ENCODE measurements around the gene KRT17.

Gene KRT17

DNA sequence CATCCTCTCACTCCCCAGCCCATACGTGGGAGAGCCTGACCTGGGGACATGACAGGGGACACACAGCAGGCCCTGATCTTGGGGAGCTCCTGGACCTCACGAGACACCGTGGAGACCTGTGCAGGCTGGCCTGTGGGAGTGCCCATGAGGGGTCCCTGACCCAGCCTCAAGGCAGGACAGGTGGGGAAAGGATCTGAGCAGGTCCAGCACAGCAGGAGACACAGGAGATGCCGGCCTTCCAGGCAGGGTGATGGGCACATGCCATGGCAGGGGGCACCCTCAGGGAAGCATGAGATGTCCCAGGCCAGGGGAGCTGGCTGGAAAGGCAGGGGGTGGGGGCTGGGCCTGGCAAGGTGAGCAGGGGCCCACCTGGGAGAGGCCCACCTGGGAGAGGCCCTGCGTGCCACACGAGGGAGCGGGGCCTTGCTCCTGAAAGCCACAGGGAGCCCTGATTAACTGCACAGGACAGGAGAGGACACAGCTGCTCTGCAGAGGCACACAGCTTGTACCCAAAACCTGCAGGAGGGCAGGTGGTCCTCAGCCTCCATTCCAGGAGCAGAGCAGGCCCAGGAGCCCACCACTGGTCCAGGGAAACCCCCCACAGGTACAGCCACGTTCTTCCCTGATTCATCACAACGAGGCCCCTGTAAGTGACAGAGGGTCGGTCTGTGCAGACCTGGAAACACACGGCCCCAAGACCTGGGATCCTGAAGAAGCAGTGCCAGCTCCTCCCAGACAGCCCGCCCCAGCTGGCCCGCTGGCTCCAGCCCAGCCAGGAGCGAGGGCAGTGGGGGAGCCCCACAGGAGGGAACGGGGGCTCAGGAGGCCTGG lies 26.6 kb upstream of the KRT17 start:
- Histone ChIP-seq H3K27ac (ENCODE audit: low read length, poor library complexity, severe bottlenecking) (no peak overlapping the region), H3K14ac (ENCODE audit: low read length in 2 of 2) (no peak overlapping the region), H3K36me3 (ENCODE audit: control insufficient read depth in 1 of 2, insufficient read depth in 2 of 2, low read depth in 1 of 2, low read length in 2 of 2) (no peaks in the 10 kb centered on the region), H3K4me2 (ENCODE audit: low read length, poor library complexity, severe bottlenecking) (no peak overlapping the region), H3K27me3 (ENCODE audit: control insufficient read depth in 1 of 2, insufficient read depth in 1 of 2, low read length in 2 of 2) (peaks cover 0 to 27% of the 10 kb centered on the region in 2 experiments), H2BK120ac (ENCODE audit: low read depth, low read length) (no peak overlapping the region), H2BK5ac (ENCODE audit: low read depth, low read length, poor library complexity, severe bottlenecking) (no peak overlapping the region), H3K4me3 (ENCODE audit: insufficient read depth in 1 of 2, low read depth in 1 of 2, low read length in 2 of 2) (no peak overlapping the region), H3K23ac (ENCODE audit: low read length in 2 of 2) (no peak overlapping the region), H3K9me3 (ENCODE audit: control insufficient read depth, low read length) (no peaks in the 10 kb centered on the region), H4K91ac (ENCODE audit: low read length) (peak overlapping the region; percentile 0), H2AFZ (ENCODE audit: low read depth, low read length) (no peak overlapping the region), H4K8ac (ENCODE audit: low read length) (no peak overlapping the region), H3K4ac (ENCODE audit: low read depth in 1 of 2, low read length in 2 of 2) (no peak overlapping the region), H2BK15ac (ENCODE audit: low read depth, poor library complexity, severe bottlenecking) (no peak overlapping the region), H3K9ac (ENCODE audit: low read length) (no peak overlapping the region), H2BK12ac (ENCODE audit: low read length in 2 of 2) (no peak overlapping the region), H3K4me1 (ENCODE audit: control insufficient read depth, insufficient read depth, low read depth, low read length) (peaks cover 34% of the 10 kb centered on the region), H3K79me1 (replicated peaks; ENCODE audit: low read length, poor library complexity, severe bottlenecking) (no peaks in the 10 kb centered on the region), H2AK5ac (ENCODE audit: low read length, severe bottlenecking) (no peak overlapping the region), H3K18ac (ENCODE audit: low read depth in 1 of 2, low read length in 2 of 2) (no peak overlapping the region)
- 78% methylated on average over 15 of the region's 15 CpGs for WGBS
- DNase-seq: no peak

DNA sequence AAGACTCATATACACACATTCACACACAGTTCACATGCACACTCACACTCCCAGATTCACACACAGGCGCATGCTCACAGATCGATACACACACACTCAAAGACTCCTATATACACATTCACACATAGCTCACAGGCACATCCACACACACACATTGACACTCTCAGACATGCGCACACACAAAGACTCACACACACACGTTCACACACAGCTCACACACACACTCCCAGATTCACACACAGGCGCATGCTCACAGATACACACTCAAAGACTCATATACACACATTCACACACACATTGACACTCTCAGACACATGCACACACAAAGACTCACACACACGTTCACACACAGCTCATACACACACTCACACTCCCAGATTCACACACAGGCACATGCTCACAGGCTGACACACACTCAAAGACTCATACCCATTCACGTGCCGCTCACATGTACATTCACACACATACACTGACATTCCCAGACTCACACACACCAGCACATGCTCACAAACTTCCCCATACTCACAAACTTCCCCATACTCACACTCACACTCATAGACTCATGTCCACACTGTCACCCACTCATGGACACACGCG lies 25.6 kb upstream of the KRT17 start:
- Histone ChIP-seq H2BK120ac (ENCODE audit: low read depth, low read length) (no peak overlapping the region), H3K4me3 (ENCODE audit: insufficient read depth in 1 of 2, low read depth in 1 of 2, low read length in 2 of 2) (no peak overlapping the region), H3K23ac (ENCODE audit: low read length in 2 of 2) (no peak overlapping the region), H3K4me1 (ENCODE audit: control insufficient read depth, insufficient read depth, low read depth, low read length) (peaks cover 29% of the 10 kb centered on the region), H4K8ac (ENCODE audit: low read length) (no peak overlapping the region), H2AK5ac (ENCODE audit: low read length, severe bottlenecking) (no peak overlapping the region), H2AFZ (ENCODE audit: low read depth, low read length) (no peak overlapping the region), H3K14ac (ENCODE audit: low read length in 2 of 2) (peak overlapping the region in 1 of 2 experiments; percentile 53), H3K27ac (ENCODE audit: low read length, poor library complexity, severe bottlenecking) (no peak overlapping the region), H3K18ac (ENCODE audit: low read depth in 1 of 2, low read length in 2 of 2) (no peak overlapping the region), H3K9ac (ENCODE audit: low read length) (no peak overlapping the region), H2BK12ac (ENCODE audit: low read length in 2 of 2) (no peak overlapping the region), H2BK5ac (ENCODE audit: low read depth, low read length, poor library complexity, severe bottlenecking) (no peak overlapping the region), H3K9me3 (ENCODE audit: control insufficient read depth, low read length) (no peaks in the 10 kb centered on the region), H3K27me3 (ENCODE audit: control insufficient read depth in 1 of 2, insufficient read depth in 1 of 2, low read length in 2 of 2) (peaks cover 0 to 21% of the 10 kb centered on the region in 2 experiments), H3K36me3 (ENCODE audit: control insufficient read depth in 1 of 2, insufficient read depth in 2 of 2, low read depth in 1 of 2, low read length in 2 of 2) (no peaks in the 10 kb centered on the region), H4K91ac (ENCODE audit: low read length) (peak overlapping the region; percentile 15), H3K79me1 (replicated peaks; ENCODE audit: low read length, poor library complexity, severe bottlenecking) (no peaks in the 10 kb centered on the region), H3K4ac (ENCODE audit: low read depth in 1 of 2, low read length in 2 of 2) (no peak overlapping the region), H3K4me2 (ENCODE audit: low read length, poor library complexity, severe bottlenecking) (no peak overlapping the region), H2BK15ac (ENCODE audit: low read depth, poor library complexity, severe bottlenecking) (no peak overlapping the region)
- 91% methylated on average over 10 of the region's 10 CpGs for WGBS
- no peak for DNase-seq

DNA sequence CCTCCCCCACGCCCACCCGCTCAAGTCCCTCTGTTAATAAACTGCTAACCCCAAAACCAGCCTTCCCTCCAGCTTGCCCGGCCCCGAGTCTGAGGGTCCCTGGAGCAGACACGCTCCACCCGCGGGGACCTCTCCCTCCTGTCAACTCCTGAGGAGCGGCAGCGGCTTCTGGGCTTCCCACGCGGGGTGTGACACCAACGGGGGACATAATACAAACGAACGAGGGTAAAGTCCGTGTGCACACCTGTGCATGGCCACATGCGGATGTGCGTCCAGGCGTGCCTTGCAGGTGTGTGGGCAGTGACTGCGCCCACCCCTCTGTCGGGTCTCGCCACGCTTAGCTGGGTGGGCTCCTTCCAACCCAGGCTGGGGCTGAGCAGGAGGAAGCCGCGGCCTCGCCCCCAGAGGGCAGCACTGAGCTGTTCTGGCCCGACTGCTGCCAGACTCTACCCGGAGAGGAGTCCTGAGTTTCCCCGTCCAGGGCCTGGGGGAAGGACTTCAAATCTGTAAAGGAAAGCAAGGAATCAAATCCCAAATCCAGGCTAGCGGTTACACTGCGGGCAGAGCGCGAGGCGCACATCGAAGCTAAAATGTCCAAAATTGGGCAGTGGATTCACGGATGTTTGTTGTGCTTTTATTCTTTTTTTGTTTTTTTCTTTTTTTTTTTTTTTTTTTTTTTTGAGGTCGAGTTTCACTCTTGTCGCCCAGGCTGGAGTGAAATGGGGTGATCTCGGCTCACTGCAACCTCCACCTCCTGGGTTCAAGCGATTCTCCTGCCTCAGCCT lies 24.2 kb upstream of the KRT17 start:
- Histone ChIP-seq H2BK12ac (ENCODE audit: low read length in 2 of 2) (peak overlapping the region; percentile 2 to 82), H3K4ac (ENCODE audit: low read depth in 1 of 2, low read length in 2 of 2) (peak overlapping the region; percentile 58 to 73), H3K4me2 (ENCODE audit: low read length, poor library complexity, severe bottlenecking) (peak overlapping the region; percentile 60), H3K18ac (ENCODE audit: low read depth in 1 of 2, low read length in 2 of 2) (peak overlapping the region; percentile 1 to 89), H2BK15ac (ENCODE audit: low read depth, poor library complexity, severe bottlenecking) (peak overlapping the region; percentile 52), H3K4me1 (ENCODE audit: control insufficient read depth, insufficient read depth, low read depth, low read length) (peaks cover 20% of the 10 kb centered on the region), H3K4me3 (ENCODE audit: insufficient read depth in 1 of 2, low read depth in 1 of 2, low read length in 2 of 2) (peak overlapping the region; percentile 47 to 70), H3K9me3 (ENCODE audit: control insufficient read depth, low read length) (no peaks in the 10 kb centered on the region), H2BK5ac (ENCODE audit: low read depth, low read length, poor library complexity, severe bottlenecking) (no peak overlapping the region), H3K27ac (ENCODE audit: low read length, poor library complexity, severe bottlenecking) (peak overlapping the region; percentile 8), H2BK120ac (ENCODE audit: low read depth, low read length) (peak overlapping the region; percentile 9), H3K79me1 (replicated peaks; ENCODE audit: low read length, poor library complexity, severe bottlenecking) (no peaks in the 10 kb centered on the region), H3K14ac (ENCODE audit: low read length in 2 of 2) (peak overlapping the region in 1 of 2 experiments; percentile 69), H3K9ac (ENCODE audit: low read length) (peak overlapping the region; percentile 90), H3K27me3 (ENCODE audit: control insufficient read depth in 1 of 2, insufficient read depth in 1 of 2, low read length in 2 of 2) (peaks cover 0 to 10% of the 10 kb centered on the region in 2 experiments), H3K36me3 (ENCODE audit: control insufficient read depth in 1 of 2, insufficient read depth in 2 of 2, low read depth in 1 of 2, low read length in 2 of 2) (no peaks in the 10 kb centered on the region), H4K8ac (ENCODE audit: low read length) (peak overlapping the region; percentile 67), H2AK5ac (ENCODE audit: low read length, severe bottlenecking) (no peak overlapping the region), H3K23ac (ENCODE audit: low read length in 2 of 2) (peak overlapping the region in 1 of 2 experiments; percentile 95), H2AFZ (ENCODE audit: low read depth, low read length) (peak overlapping the region; percentile 98), H4K91ac (ENCODE audit: low read length) (peak overlapping the region; percentile 92)
- 11% methylated on average over 35 of the region's 39 CpGs for WGBS
- peak; percentile 80 for DNase-seq

Measured in mesenchymal stem cell (in vitro differentiated cells and primary cell).